HG02798 (cell line): Measurements from ENCODE around the gene PHYHD1.

ENCODE experiments used
- ATAC-seq: cut with Tn5 transposase; IDR thresholded peaks from one replicate; pipeline ENCODE4 v1.9.1; 2021; ENCODE audit warnings: mild to moderate bottlenecking; ENCODE audit not compliant: unreplicated experiment, poor library complexity

The PHYHD1 gene

GRCh38 chr9:128899566-128900322 is 21.0 kb upstream of the PHYHD1 start:
- ATAC-seq = no peak

DNA sequence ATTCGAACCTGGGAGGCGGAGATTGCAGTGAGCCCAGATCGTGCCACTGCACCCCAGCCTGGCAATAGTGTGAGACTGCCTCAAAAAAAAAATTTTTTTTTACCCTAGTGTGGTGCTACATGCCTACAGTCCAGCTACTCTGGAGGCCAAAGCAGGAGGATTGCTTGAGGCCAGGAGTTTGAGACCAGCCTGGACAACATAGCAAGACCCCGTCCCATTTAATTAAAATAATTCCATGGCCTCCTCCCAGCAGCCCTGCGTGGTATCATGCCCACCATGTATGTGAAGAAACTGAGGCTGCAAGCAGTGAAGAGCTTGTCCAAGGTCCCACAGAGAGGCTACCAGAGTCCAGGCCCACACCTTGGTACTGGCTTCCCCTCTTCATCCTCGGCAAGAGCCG is 19.4 kb upstream of the PHYHD1 start:
- no peak for ATAC-seq

- no peak for ATAC-seq
Measured at GRCh38 chr9:128901822-128902221, 19.0 kb upstream of the PHYHD1 start.

- peak; percentile 83 for ATAC-seq
Measured at GRCh38 chr9:128902351-128903078, 18.3 kb upstream of the PHYHD1 start.

GRCh38 chr9:128903079-128903461 is 17.7 kb upstream of the PHYHD1 start:
- ATAC-seq = no peak

DNA sequence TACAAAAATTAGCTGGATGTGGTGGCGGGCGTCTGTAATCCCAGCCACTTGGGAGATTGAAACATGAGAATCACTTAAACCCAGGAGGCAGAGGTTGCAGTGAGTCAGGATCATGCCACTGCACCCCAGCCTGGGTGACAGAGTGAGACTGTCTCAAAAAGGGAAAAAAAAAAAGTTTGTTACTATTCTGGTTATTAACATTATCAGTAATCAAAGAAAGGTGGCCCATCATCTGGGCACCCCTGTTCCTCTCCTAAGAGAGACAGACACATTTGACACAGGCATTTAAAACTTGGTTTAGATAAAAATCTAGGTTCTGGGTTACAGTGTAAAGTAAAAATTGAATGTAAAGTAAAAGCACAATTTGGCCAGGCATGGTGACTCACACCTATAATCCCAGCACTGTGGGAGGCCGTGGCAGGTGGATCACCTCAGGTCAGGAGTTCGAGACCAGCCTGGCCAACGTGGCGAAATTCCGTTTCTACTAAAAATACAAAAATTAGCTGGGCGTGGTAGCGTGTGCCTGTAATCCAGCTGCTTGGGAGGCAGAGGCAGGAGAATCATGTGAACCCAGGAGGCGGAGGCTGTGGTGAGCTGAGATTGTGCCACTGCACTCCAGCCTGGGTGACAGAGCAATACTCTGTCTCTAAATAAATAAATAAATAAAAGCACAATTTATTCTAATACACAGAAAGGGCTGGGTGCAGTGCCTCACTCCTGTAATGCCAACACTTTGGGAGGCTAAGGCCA is 16.7 kb upstream of the PHYHD1 start:
- ATAC-seq = no peak

DNA sequence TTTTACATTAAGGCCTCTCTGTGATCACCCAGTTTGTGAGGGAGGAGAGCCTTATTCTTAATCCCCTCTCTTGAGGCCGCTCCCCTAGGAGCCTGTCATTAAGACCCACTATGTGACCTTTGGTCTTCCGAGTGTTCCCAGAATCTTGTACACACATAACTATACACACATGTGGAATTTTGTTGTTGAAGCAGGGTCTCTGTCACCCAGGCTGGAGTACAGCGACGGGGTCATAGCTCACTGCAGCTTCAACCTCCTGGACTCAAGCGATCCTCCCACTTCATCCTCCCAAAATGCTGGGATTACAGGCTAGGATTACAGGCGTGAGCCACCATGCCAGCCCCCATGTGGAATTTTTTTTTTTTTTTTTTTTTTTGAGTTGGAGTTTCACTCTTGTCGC is 14.8 kb upstream of the PHYHD1 start:
- no peak for ATAC-seq

DNA sequence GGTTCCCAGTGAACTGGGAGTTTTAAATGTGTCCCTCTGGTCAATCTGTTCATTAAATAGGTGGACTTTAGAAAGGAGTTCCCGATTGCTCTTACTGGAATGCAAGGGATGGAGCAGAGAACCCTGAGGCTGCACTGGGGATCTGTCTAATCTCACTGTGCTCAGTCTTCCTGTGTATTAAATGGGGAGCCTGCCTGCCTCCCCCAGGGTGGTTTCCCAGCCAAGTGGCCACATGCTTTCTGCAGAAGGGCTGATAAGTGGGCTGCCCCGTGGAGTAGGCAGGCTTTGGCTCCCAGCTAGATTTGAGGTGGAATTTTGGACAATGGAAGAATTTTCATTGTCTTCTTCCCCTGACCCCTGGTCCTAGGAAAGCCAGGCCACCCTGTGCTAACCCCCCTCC is 14.0 kb upstream of the PHYHD1 start:
- no peak for ATAC-seq

DNA sequence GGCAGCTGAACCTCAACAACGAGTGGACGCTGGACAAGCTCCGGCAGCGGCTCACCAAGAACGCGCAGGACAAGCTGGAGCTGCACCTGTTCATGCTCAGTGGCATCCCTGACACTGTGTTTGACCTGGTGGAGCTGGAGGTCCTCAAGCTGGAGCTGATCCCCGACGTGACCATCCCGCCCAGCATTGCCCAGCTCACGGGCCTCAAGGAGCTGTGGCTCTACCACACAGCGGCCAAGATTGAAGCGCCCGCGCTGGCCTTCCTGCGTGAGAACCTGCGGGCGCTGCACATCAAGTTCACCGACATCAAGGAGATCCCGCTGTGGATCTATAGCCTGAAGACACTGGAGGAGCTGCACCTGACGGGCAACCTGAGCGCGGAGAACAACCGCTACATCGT is 12.4 kb upstream of the PHYHD1 start:
- ATAC-seq = no peak

DNA sequence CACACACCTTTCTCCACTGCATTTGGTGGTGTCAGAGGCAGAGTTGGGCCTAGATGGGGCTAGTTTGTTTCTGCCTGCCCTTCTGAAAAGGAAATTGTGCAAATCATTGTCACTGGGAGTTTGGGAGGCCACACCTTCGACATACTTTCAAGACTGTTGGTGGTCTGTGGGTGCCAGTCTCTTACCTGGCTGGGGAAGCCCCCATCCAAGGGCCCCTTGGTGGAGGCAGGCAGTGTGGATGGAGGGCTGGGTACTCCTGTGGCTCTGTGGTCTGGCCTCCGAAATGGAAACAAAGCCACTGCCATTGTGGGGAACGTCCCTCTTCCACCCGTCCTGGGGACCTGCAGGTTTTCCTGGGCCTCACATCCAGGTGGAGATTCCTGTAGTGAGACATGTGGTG is 10.9 kb upstream of the PHYHD1 start:
- ATAC-seq = no peak

DNA sequence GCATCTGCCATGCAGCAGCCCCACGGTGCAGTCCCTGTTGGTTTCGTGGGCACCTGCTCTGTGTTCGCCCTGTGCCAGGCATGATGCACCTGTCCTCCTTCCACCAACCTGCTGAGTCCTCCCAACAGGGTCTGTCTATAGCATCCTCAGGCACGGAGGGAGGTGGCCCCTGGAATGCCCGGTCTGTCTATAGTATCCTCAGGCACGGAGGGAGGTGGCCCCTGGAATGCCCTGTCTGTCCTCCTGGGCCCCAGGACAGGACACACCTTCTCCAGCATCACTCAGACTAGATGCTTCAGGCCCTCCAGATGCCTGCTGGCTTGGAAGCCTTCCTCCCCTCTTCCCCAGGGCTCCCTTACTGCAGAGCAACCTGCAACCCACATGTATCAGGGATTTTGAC is 9.9 kb upstream of the PHYHD1 start:
- no peak for ATAC-seq

DNA sequence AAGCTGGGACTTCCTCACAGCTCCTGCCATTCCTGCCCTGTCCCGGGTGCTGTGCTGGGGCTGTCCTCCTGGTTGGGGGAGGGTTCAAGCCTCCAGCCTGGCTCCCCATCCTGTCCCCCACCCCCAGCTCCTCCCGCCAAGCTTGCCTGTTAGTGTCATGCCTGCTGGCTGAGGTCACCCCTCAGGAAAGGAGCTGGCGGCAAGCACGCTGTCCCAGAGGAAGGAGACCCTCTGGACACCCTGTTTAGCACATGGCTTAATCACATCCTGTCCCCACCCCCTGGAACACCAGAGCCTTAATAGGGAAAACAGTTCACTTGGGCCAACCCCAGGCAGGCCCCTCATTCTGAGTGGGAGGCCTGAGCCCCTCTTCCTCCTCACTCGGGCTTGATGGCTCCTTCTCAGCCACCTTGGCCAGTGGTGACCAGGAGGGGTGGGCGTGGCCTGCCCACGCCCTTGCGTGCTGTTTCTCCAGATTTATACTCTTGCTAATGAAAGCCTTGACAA is 9.2 kb upstream of the PHYHD1 start:
- no peak for ATAC-seq

GRCh38 chr9:128912270-128912853 is 8.4 kb upstream of the PHYHD1 start:
- no peak for ATAC-seq

- ATAC-seq = no peak
Measured at GRCh38 chr9:128913048-128913900, 7.5 kb upstream of the PHYHD1 start.

DNA sequence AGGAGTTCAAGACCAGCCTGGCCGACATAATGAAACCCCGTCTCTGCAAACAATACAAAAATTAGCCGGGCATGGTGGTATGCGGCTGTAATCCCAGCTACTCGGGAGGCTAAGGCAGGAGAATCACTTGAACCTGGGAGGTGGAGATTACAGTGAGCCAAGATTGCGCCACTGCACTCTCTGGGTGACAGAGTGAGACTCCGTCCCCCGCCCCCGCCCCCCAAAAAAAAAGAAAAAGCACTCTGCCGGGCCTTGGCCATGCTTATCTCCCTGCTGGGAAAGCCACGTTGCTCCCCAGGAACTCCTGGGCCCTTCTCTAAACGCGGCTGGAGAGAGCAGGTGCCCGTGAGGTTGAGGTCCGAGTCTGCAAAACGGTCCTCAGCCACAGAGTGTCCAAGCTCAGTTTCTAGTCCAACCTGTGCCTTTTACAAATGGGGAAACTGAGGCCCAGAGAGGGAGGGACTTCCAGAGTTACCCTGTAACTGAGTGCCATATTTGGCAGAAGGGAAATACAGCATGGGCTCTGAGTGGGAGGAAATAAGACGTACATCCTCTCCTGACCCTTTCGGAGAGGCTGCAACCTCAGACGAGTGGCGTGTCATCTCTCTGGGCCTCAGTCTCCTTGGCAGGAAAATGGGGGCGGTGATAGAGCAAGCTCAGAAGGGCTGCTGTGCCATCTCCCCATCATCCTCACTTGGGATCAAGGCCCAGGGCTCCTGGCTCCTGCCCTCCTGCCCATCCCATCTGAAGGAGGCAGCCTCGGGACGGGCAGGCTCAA is 6.6 kb upstream of the PHYHD1 start:
- no peak for ATAC-seq

- no peak for ATAC-seq
Measured at GRCh38 chr9:128916204-128916603, 4.6 kb upstream of the PHYHD1 start.

- ATAC-seq = no peak
Measured at GRCh38 chr9:128916745-128917144, 4.0 kb upstream of the PHYHD1 start.

GRCh38 chr9:128917151-128917849 is 3.5 kb upstream of the PHYHD1 start:
- no peak for ATAC-seq
